ENCODE results near the gene MPZL2. TPM values are rescaled to one million over a fixed set of nuclear protein-coding genes. Genes with fewer than 3 reads are reported as not detected.

The MPZL2 gene
- total and polyA plus RNA-seq, 9 of the 15 experiments (the other 6 are each of a cell fraction or from before 2014, with no cell fraction given) = 0.09 to 0.28 (median 0.18) TPM; not detected in 2

GRCh38 chr11:118251858-118252652 lies 12.0 kb downstream of the MPZL2 start, which contains the start of gene MPZL3 (continued):
- peak; percentile 19; the same call in 1 of the 2 replicates for TF ChIP-seq HCFC1 (IDR thresholded peaks at IDR 0.05; ENCODE audit: low read depth, low read length)
- no peak for TF ChIP-seq THRAP3 (IDR thresholded peaks at IDR 0.05; ENCODE audit: borderline replicate concordance)
- TF ChIP-seq ETV1 (tag; conservative IDR thresholded peaks at IDR 0.05; ENCODE audit: low read depth) = peak; percentile 98
- peak in 1 of 2 experiments; percentile 88; a peak in 2 of 4 replicates for TF ChIP-seq FOXA3 (CRISPR knock-in tag; conservative IDR thresholded peaks at IDR 0.05 in 1 of 2, IDR thresholded peaks at IDR 0.05 in 1 of 2)
- peak; percentile 54 for TF ChIP-seq L3MBTL2 (IDR thresholded peaks at IDR 0.05)
- TF ChIP-seq CBFB (CRISPR knock-in tag; IDR thresholded peaks at IDR 0.05) = no peak
- TF ChIP-seq NR4A1 (CRISPR knock-in tag; IDR thresholded peaks at IDR 0.05) = no peak
- TF ChIP-seq NR4A1 (tag; IDR thresholded peaks at IDR 0.05) = peak; percentile 76
- TF ChIP-seq ZHX1 (conservative IDR thresholded peaks at IDR 0.05; ENCODE audit: low read length) = peak; percentile 32; the same call in 1 of the 2 replicates
- no peak for TF ChIP-seq ETS1 (conservative IDR thresholded peaks at IDR 0.05; ENCODE audit: control insufficient read depth, low read depth, low read length)
- no peak for TF ChIP-seq TCF15 (CRISPR knock-in tag; IDR thresholded peaks at IDR 0.05)
- no peak for TF ChIP-seq E2F1 (CRISPR knock-in tag; IDR thresholded peaks at IDR 0.05)
- no peak for TF ChIP-seq KLF13 (tag; IDR thresholded peaks at IDR 0.05; ENCODE audit: borderline replicate concordance, low read depth)
- TF ChIP-seq ZFP30 (CRISPR knock-in tag; IDR thresholded peaks at IDR 0.05; ENCODE audit: borderline replicate concordance) = no peak
- no peak for TF ChIP-seq TBL1XR1 (IDR thresholded peaks at IDR 0.05; ENCODE audit: low read length in 2 of 2)
- TF ChIP-seq CTBP1 (IDR thresholded peaks at IDR 0.05; ENCODE audit: borderline replicate concordance) = peak; percentile 92
- TF ChIP-seq RBM14 (IDR thresholded peaks at IDR 0.05; ENCODE audit: borderline replicate concordance, insufficient read depth, low read depth, low read length) = no peak
- TF ChIP-seq ZNF143 (CRISPR knock-in tag; IDR thresholded peaks at IDR 0.05) = 0 out of 2 replicates have a peak, but pooled peaks have one; percentile 21
- no peak for TF ChIP-seq TSC22D4 (tag; IDR thresholded peaks at IDR 0.05)
- TF ChIP-seq FOXK1 (CRISPR knock-in tag; IDR thresholded peaks at IDR 0.05; ENCODE audit: borderline replicate concordance) = no peak

Measured in K562 (cell line).